Endothelial cell of hepatic sinusoid (primary cell): ENCODE results near the gene GPR132.

Experiments used
- in situ Hi-C: cut with HindIII; loops from 2 replicates; pipeline ENCODE4 v1.10.0; 2017; ENCODE audit warnings: low sequenced_read_pairs

The GPR132 gene

DNA sequence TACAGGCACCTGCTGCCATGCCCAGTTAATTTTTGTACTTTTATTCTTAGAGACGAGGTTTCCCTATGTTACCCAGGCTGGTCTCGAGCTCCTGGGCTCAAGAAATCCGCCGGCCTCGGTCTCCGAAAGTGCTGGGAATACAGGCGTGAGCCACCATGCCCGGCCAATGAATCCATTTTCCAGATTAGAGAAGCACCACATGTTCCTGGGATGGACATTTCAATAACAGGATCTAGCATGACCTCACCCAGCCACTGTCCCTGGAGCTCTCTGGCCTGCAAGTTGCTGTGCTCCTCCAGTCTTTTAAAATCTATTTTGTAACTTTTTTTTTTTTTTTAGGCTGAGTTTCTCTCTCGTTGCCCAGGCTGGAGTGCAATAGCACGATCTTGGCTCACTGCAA lies 2.2 kb downstream of the GPR132 start:
- in situ Hi-C loops = no loop called here

DNA sequence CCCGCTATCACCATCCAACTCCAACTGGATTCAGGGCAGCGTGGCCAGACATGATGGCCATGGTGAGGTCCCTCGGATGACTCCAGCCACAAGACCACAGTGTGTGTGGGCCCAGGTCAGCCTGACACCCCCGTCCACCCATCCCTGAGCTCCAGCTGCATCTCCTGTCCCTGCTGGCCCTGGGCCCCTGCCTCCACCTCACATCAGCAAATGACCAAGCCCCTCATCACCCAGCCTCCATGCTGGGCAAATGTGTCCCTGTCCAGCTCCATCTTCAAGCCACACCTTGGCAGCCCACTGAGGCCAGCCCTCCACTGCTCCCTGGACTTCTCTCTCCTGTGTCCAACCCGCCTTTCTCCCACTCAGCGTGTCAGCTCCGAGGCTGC lies 3.2 kb downstream of the GPR132 start:
- in situ Hi-C loops = no loop called here

GRCh38 chr14:105061428-105062047 lies 3.7 kb downstream of the GPR132 start:
- in situ Hi-C loops = no loop called here

DNA sequence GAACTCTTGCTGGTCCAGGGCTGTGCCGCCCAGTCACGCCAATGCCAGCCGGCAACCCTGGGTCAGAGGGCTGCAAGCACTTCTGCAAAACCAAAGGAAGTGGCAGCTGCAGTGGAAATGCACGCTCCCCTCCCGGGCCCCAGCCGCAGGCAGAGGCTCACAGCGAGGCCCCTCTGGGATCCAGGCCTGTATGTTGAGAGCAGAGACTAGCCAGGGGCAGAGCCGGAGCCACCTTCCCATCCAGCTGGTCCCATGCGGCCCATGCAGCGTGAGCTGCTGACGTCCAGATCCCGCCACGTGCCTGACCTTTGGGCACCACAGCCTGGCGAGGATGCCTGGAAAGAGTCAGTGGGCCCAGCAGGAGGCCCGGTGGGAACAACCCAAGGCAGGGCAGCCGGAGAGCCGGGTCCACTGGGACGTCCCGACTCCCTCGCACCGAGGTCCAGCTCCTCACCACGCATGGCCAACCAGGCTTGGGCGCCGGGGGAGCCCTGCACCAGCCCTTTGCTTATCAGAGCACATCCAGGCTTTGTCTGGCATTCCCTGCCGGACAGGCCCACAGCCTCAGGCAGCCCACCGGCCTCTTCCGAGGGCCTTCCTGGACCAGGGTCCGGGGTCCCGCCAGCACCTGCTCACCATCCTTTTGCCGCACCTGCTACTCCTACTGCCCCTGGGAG lies 4.3 kb downstream of the GPR132 start:
- in situ Hi-C loops = no loop called here

DNA sequence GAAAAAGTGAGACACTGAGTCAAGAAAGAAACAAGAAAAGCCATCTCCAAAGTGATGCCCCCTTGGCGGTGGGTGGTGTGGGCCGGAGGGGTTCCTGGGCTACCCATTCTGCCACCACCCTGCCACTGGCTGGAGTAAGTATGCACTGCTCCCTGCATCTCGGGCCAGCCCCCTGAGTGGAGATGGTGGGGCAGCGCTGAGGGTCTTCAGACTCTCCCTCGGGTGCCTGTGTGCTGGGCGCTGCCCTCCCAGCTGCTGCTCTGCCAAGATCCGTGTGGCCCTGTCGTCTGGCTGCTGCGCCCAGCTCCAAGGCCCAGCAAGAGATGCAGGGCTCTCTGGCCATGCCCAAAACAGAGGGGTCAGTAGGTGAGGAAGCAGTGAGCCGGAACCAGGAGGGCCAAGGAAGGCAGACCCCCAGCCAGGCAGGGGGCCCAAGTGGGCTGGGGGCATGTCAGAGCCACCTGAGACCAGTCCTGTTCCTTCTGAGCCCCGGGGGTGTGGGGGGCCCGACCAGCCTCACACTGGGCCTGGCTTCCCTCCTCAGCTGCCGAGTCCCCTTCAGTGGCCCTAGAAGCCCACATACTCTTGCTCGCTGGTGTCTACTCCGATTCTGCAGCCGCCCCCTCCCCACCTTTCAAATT lies 5.2 kb downstream of the GPR132 start:
- in situ Hi-C loops = loop anchor here (5.0 to 10.0 kb wide), 3 partner anchors 43 to 295 kb away; no protein-coding TSS in a partner anchor

- in situ Hi-C loops = loop anchor here (5.0 to 10.0 kb wide), 3 partner anchors 42 to 296 kb away; no protein-coding TSS in a partner anchor
Observed at GRCh38 chr14:105059035-105059924, 6.0 kb downstream of the GPR132 start.

GRCh38 chr14:105058521-105059034 lies 6.7 kb downstream of the GPR132 start:
- in situ Hi-C loops = loop anchor here (5.0 to 10.0 kb wide), 3 partner anchors 41 to 296 kb away; no protein-coding TSS in a partner anchor

DNA sequence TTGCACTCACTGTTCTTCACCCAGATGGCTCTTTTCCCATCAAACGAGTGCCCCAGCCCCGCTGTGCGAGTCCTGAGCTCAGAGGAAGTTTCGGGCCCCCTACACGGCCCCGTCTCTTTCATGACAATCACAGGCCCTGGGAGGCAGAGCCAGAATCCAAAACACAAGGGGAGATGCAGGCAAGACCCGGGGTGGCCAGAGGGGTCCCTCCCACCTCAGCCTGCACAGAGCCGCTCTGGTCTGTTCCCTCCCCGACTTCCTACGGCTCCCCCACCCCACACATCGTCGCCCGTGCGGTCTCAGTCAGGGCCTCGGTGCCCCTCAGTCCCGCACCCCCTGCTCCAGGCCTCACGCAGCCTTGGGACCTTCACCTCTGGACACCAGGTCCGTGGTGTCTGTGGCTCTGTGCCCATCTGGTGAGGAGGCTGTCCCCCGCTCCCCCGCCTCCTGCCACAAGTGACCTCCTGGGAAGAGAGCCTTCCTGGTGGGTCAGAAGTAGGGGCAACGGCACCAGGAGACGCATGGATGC lies 8.9 kb downstream of the GPR132 start:
- in situ Hi-C loops = loop anchor here (5.0 to 10.0 kb wide), 3 partner anchors 39 to 298 kb away; no protein-coding TSS in a partner anchor

DNA sequence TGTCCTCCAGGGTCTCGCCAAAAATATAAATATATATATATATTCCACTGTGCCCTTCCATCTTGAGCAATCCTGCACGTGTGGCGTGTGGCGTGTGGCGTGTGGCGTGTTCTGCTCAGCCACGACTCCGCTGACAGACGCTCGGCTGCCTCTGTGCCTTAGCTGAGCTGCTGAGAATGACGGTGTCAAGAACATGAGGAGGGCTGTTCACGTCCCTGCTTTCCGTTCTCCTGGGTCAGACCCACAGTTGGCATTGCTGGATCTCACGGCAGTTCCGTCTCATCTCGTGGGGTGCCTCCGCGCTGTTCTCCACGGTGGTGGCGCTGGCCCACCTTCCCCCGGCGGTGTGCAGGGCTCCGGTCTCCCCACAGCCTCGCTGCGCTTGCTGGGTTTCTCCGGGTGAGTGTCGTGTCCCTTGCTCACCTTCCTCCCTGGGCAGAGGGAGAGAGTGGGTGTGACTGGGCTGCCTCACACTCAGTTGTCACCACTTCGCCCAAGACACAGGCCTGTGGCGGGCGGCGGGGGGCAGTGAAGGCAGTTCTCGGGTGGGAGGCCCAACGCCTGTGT lies 9.4 kb downstream of the GPR132 start:
- in situ Hi-C loops = loop anchor here (5.0 to 10.0 kb wide), 3 partner anchors 39 to 299 kb away; no protein-coding TSS in a partner anchor

DNA sequence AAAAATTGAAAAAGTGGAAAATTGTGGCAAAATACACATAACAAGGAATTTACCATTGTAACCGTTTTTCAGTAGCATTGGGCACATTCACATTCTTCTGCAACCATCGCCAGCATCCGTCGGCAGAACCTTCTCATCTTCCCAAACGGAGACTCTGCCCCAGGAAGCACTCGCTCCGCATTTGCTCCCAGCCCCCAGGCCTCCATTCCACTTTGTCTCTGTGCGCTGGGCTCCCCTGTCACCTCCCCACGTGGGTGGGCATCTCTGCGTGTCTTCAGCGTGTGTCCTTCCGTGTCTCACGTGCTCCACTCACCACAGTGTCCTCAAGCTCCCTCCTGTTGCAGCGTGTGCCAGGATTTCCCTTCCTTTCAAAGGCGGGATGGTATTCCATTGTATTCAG lies 9.9 kb downstream of the GPR132 start:
- in situ Hi-C loops = loop anchor here (5.0 to 10.0 kb wide), 3 partner anchors 38 to 299 kb away; no protein-coding TSS in a partner anchor

GRCh38 chr14:105053996-105054395 lies 11.2 kb downstream of the GPR132 start:
- in situ Hi-C loops = loop anchor here (5.0 to 10.0 kb wide), 3 partner anchors 71 to 301 kb away; no protein-coding TSS in a partner anchor

- in situ Hi-C loops = loop anchor here (5.0 to 10.0 kb wide), 3 partner anchors 71 to 301 kb away; no protein-coding TSS in a partner anchor
Observed at GRCh38 chr14:105053421-105053820, 11.8 kb downstream of the GPR132 start.

DNA sequence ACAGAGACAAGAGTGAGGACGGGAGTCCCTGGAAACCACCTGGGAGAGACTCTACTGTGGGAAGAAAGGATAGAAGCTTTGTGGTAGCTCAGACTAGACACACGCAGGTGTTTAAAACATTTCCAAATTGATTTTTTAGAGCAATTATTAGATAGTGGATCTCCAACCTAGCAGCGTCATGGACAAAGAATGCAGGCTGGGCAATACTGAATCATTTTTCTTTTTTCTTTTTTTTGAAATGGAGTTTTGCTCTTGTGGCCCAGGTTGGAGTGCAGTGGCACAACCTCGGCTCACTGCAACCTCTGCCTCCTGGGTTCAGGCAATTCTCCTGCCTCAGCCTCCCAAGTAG lies 13.1 kb downstream of the GPR132 start:
- in situ Hi-C loops = loop anchor here (5.0 to 10.0 kb wide), 3 partner anchors 73 to 303 kb away; no protein-coding TSS in a partner anchor

GRCh38 chr14:105051182-105052109 lies 13.8 kb downstream of the GPR132 start:
- in situ Hi-C loops = loop anchor here (5.0 to 10.0 kb wide), 3 partner anchors 73 to 303 kb away; no protein-coding TSS in a partner anchor

GRCh38 chr14:105050551-105050897 lies 14.7 kb downstream of the GPR132 start:
- in situ Hi-C loops = loop anchor here (5.0 to 10.0 kb wide), 3 partner anchors 74 to 304 kb away; no protein-coding TSS in a partner anchor

DNA sequence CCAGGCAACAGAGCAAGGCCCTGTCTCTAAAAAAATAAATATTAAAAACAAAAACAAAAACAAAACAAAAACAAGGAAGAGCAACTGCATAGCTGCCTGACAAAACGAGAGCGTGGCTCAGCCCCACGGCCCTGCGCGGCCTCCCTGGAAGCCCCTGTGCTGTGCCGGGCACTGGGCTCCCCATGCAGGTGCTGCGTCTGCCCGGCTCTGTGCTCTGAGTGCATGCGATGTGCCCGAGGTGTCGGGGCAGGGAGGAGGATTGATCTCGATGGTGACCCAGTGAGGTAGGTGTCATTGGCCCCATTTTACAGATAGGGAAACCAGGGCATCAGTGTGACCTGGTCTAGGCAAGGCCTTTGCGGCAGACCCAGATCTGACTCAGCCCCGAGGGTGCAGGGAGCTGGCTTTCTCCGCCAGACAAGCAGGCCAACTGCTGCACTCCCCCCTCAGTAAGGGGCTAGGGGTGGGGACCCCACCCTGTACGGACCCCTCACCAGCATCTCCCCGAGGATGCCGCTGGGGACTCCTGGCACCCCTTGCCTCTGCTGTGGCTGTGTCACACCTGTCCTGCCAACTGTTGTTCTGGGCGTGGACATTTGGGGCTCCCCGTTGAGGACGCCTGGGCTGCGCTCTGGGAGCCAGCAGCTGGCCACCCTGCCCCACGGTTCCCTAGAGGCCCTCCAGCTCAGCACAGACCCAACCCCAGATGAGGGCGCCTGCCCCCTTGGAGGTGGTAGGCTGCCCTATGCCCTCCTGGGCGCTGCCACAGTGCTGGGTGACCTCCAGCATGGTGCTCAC lies 15.3 kb downstream of the GPR132 start:
- in situ Hi-C loops = loop anchor here (5.0 to 10.0 kb wide), 3 partner anchors 75 to 305 kb away; no protein-coding TSS in a partner anchor

- in situ Hi-C loops = no loop called here
Observed at GRCh38 chr14:105047283-105048016, 17.8 kb downstream of the GPR132 start.
